Neutrophil (primary cell): ENCODE data around the gene GPRIN2.

ENCODE experiments used
- H3K27ac ChIP-seq: fragments of 200-600 bp; sonication (generic); 2 replicates; pipeline ENCODE4 v1.5.1; 2016; ENCODE audit warnings: mild to moderate bottlenecking, moderate library complexity
- H3K27me3 ChIP-seq: fragments of 200-600 bp; sonication (generic); 2 replicates; pipeline ENCODE4 v1.6.0; 2016; ENCODE audit warnings: mild to moderate bottlenecking
- H3K36me3 ChIP-seq: fragments of 200-600 bp; sonication (generic); 2 replicates; pipeline ENCODE4 v1.5.1; 2017
- H3K4me1 ChIP-seq, 2 experiments: fragments of 200-600 bp in 1 of 2; sonication (generic) in 1 of 2; 1 replicate in 1 of 2; 2 replicates in 1 of 2; pipeline versions ENCODE4 v1.5.1 to v1.6.1; 2013 to 2016; ENCODE audit warnings: low read depth in 1 of 2, low read length in 1 of 2, mild to moderate bottlenecking in 1 of 2, moderate library complexity in 1 of 2; ENCODE audit not compliant: control insufficient read depth in 1 of 2, insufficient read depth in 1 of 2
- H3K4me3 ChIP-seq, 2 experiments: fragments of 200-600 bp in 1 of 2; sonication (generic) in 1 of 2; 1 replicate in 1 of 2; 2 replicates in 1 of 2; pipeline ENCODE4 v1.5.1; 2013 to 2016; ENCODE audit warnings: low read depth in 1 of 2, low read length in 1 of 2, mild to moderate bottlenecking in 1 of 2, moderate library complexity in 1 of 2
- H3K9me3 ChIP-seq: fragments of 200-600 bp; sonication (generic); 2 replicates; pipeline ENCODE4 v1.5.1; 2016
- TF ChIP-seq, protein P1 (sequence below): fragments of 200-600 bp; sonication (generic); IDR thresholded peaks from 2 replicates; pipeline ENCODE4 v1.5.1; 2016; ENCODE audit warnings: antibody characterized with exemption

GPRIN2 gene

GRCh38 chr10:46557319-46558121 lies 1.1 kb upstream of the GPRIN2 start:
- Histone ChIP-seq H3K27me3 (peaks cover 88% of the 10 kb centered on the region), H3K4me3 (no peak overlapping the region)
- TF ChIP-seq, protein P1, sequence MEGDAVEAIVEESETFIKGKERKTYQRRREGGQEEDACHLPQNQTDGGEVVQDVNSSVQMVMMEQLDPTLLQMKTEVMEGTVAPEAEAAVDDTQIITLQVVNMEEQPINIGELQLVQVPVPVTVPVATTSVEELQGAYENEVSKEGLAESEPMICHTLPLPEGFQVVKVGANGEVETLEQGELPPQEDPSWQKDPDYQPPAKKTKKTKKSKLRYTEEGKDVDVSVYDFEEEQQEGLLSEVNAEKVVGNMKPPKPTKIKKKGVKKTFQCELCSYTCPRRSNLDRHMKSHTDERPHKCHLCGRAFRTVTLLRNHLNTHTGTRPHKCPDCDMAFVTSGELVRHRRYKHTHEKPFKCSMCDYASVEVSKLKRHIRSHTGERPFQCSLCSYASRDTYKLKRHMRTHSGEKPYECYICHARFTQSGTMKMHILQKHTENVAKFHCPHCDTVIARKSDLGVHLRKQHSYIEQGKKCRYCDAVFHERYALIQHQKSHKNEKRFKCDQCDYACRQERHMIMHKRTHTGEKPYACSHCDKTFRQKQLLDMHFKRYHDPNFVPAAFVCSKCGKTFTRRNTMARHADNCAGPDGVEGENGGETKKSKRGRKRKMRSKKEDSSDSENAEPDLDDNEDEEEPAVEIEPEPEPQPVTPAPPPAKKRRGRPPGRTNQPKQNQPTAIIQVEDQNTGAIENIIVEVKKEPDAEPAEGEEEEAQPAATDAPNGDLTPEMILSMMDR: no peak

GRCh38 chr10:46555713-46556514 lies 544 bp downstream of the GPRIN2 start:
- Histone ChIP-seq H3K4me1 (no peaks in the 10 kb centered on the region), H3K27ac (no peak overlapping the region), H3K36me3 (no peaks in the 10 kb centered on the region), H3K27me3 (peaks cover 99% of the 10 kb centered on the region), H3K4me3 (no peak overlapping the region), H3K9me3 (no peaks in the 10 kb centered on the region)
- TF ChIP-seq, protein P1: no peak

More at GRCh38 chr10:46557319-46558121, 1.1 kb upstream of the GPRIN2 start:
- Histone ChIP-seq H3K36me3 (no peaks in the 10 kb centered on the region), H3K4me1 (no peaks in the 10 kb centered on the region), H3K27ac (no peak overlapping the region), H3K9me3 (no peaks in the 10 kb centered on the region)

DNA sequence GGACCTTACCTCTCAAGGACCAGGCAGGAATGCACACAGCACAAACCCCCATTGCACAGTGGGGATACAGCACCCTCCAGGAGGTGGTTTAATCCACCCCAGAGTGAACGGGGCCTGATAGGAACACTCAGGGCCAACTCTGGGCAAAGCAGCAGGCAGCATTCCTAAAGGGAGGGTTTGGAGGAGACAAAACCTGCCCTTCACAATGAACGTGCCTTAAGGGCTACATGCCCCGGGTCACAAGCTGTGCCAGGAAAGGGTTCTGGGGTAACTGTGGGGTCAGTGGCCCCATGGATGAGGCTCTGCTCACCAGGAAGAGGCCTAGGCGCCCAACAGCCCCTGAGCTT lies 1.1 kb downstream of the GPRIN2 start:
- H3K27me3 ChIP-seq: peaks cover 96% of the 10 kb centered on the region
- no peak overlapping the region for H3K27ac ChIP-seq
- TF ChIP-seq, protein P1: no peak

DNA sequence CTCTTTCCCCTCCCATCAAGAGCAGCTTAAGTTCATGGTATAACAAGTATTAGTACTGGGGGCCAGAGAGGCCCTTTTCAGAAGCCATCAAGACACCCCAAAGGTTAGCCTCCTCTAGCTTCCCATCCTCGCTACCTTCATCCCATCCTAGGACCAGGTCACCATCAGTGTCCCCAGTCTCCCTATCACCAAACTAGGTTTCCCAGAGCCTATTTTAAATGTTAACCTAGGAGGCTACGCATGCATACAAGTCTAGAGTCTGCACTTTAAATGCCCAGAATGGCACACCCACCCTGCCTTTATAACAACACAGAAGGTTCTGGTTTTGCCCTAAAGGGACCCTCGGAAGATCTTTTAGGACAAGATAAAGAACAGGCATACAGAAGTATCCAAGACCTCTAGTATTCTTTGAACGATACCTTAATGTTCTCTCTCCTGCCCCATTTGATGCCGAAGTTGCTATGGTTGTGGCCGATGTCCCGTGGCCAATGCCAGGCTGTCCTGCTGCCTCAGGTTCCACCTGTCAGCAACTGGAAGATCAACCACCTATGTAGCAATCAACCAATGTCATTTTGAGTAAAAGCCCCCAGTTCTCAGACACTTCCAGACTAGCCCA lies 2.2 kb downstream of the GPRIN2 start:
- Histone ChIP-seq H3K9me3 (no peaks in the 10 kb centered on the region), H3K27ac (no peak overlapping the region), H3K4me1 (no peaks in the 10 kb centered on the region), H3K4me3 (no peak overlapping the region), H3K27me3 (peaks cover 85% of the 10 kb centered on the region), H3K36me3 (no peaks in the 10 kb centered on the region)
- TF ChIP-seq, protein P1: no peak

More for the DNA sequence above, 1.1 kb downstream of the GPRIN2 start:
- no peaks in the 10 kb centered on the region for H3K36me3 ChIP-seq
- H3K4me3 ChIP-seq: no peak overlapping the region
- H3K9me3 ChIP-seq: no peaks in the 10 kb centered on the region
- H3K4me1 ChIP-seq: no peaks in the 10 kb centered on the region

DNA sequence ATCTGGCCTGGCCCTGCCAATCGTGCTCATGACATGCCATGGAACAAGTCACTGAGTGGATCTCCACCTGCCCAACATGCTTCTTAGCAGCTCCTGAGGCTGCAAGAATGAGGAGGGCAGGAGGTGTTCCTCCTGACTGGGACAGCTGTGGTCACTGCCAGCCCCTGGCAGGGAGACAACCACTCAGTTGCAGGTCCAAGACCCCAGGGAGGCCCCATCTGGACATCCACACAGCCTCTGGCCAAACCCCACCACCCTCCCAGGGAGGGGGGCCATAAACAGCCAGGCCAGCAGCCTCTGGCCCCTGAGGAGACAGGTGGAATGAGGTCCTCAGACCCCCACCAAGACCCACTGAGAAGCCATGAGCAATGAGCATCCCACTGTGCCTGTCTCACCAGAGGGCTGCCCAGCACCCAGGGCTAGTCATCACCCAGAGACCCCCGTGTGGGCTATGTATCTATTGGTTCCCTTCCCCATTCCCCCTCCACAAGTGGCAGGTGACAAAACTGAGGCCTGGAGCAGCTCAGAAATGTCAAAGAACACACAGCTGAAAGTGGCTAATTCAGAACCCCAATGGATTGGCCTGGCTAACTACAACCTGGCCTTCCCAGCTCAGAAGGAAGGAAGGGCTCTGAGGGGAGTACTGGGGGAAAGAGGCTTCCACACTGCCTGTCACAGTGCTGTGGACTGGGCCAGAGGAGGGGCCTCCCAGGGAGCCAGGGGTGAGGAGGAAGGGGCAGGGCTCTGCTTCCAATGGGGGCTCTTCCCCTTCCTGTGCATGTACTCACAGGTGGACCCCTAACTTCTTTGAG lies 3.0 kb downstream of the GPRIN2 start:
- no peak overlapping the region for H3K27ac ChIP-seq
- TF ChIP-seq, protein P1: no peak
- H3K4me3 ChIP-seq: no peak overlapping the region
- no peaks in the 10 kb centered on the region for H3K36me3 ChIP-seq
- no peaks in the 10 kb centered on the region for H3K4me1 ChIP-seq
- H3K9me3 ChIP-seq: no peaks in the 10 kb centered on the region
- peaks cover 77% of the 10 kb centered on the region for H3K27me3 ChIP-seq
